ENCODE data around the gene AGTPBP1. TPM values are rescaled to one million over a fixed set of nuclear protein-coding genes. Genes with fewer than 3 reads are reported as not detected.

The AGTPBP1 gene
- total RNA-seq, 1 donor from 2014 or later = 47.0 TPM

DNA sequence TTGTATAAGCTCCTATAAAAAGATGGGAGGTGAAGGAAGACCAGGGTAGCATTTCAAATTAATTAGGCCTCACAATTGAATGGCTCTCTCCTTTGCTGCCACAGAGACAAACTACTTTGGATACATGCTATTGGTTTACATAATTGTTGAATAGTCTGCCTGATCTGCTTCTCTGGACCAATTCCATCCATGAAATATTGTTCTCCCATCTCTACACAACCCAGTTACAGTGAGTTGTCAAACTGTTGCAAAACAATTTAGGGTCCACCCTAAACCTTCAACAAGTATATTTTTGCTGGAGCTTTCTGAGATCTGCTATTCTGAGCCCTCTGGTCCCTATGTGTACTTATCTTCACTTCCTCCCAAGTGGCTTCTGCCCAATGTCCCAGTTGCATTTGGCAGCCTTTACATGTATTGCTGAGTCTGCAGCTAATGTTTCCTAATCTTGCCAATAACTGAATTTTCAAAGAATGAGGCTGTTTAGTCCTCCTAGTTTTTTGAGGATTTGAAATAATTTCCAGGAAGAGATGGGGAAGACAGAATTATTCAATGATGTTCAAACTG is 38.9 kb downstream of the AGTPBP1 start:
- ATAC-seq (peak; percentile 33 to 58), DNase-seq (no peak)
- intact Hi-C loops (cut with DNase I) = no loop called here
- peaks cover 10% of the 10 kb centered on the region for H3K4me1 ChIP-seq
- no peaks in the 10 kb centered on the region for H3K27me3 ChIP-seq (ENCODE audit: low read depth)
- no peak overlapping the region for H3K4me3 ChIP-seq
- no peaks in the 10 kb centered on the region for H3K36me3 ChIP-seq
- no peaks in the 10 kb centered on the region for H3K9me3 ChIP-seq
- H3K27ac ChIP-seq = no peak overlapping the region
- no peak for TF ChIP-seq CTCF (IDR thresholded peaks at IDR 0.05)

DNA sequence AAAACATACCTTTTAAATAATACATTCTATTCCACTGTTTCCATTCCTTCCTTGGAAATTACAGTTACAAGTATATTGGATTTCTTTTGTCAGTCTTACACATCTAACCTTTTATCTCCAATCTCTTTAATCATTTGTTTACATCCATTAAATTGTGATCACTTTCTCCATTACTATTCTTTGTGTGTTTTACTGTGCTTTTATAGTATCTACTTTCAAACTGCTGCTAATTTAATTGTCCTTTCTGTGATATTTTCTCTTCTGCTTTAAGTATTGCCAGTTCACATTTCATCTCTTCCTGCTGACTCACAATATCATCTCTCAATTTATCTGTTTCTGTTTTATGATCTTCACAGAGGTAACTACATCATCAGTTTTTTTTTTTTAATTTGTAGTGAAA is 39.6 kb downstream of the AGTPBP1 start:
- ATAC-seq = no peak
- no peaks in the 10 kb centered on the region for H3K27me3 ChIP-seq (ENCODE audit: low read depth)
- H3K27ac ChIP-seq = no peak overlapping the region
- H3K36me3 ChIP-seq = no peaks in the 10 kb centered on the region
- H3K9me3 ChIP-seq = no peaks in the 10 kb centered on the region
- no peak for DNase-seq
- intact Hi-C loops (cut with DNase I) = no loop called here
- no peak for TF ChIP-seq CTCF (IDR thresholded peaks at IDR 0.05)
- H3K4me1 ChIP-seq = peaks cover 10% of the 10 kb centered on the region
- H3K4me3 ChIP-seq = no peak overlapping the region

- DNase-seq (no peak), ATAC-seq (no peak)
- no peak overlapping the region for H3K4me3 ChIP-seq
- no peaks in the 10 kb centered on the region for H3K27me3 ChIP-seq (ENCODE audit: low read depth)
- H3K27ac ChIP-seq = no peak overlapping the region
- no peaks in the 10 kb centered on the region for H3K9me3 ChIP-seq
- intact Hi-C loops (cut with DNase I) = no loop called here
- no peak for TF ChIP-seq CTCF (IDR thresholded peaks at IDR 0.05)
- peaks cover 10% of the 10 kb centered on the region for H3K4me1 ChIP-seq
- no peaks in the 10 kb centered on the region for H3K36me3 ChIP-seq
Observed at GRCh38 chr9:85700330-85700729, 41.4 kb downstream of the AGTPBP1 start.

- no peaks in the 10 kb centered on the region for H3K36me3 ChIP-seq
- H3K27me3 ChIP-seq (ENCODE audit: low read depth) = no peaks in the 10 kb centered on the region
- H3K9me3 ChIP-seq = no peaks in the 10 kb centered on the region
- DNase-seq = no peak
- intact Hi-C loops (cut with DNase I) = no loop called here
- no peaks in the 10 kb centered on the region for H3K4me1 ChIP-seq
- TF ChIP-seq CTCF (IDR thresholded peaks at IDR 0.05) = no peak
- ATAC-seq = no peak
- H3K27ac ChIP-seq = no peak overlapping the region
- H3K4me3 ChIP-seq = no peak overlapping the region
Observed at GRCh38 chr9:85688361-85688760, 53.4 kb downstream of the AGTPBP1 start.

DNA sequence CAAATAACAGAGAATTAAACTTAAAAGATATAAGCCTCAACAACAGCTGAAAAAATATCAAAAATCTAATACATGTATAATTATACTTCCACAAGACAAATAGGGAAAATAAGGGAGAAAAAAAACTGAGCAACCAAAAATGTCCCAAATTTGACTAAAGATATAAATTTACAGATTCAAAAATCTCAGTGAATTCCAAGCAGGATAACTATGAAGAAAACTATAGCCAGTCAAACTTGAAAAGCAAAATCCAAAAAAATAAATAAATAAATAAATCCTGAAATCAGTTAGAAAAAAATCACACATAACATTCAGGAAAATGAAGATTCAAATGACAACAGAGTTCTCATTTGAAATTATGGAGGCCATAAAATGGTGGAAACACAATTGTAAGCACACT is 56.7 kb downstream of the AGTPBP1 start:
- Histone ChIP-seq H3K4me3 (no peak overlapping the region), H3K9me3 (no peaks in the 10 kb centered on the region), H3K4me1 (no peaks in the 10 kb centered on the region), H3K27me3 (ENCODE audit: low read depth) (no peaks in the 10 kb centered on the region), H3K36me3 (peaks cover 3% of the 10 kb centered on the region), H3K27ac (no peak overlapping the region)
- ATAC-seq (no peak), DNase-seq (no peak)
- TF ChIP-seq CTCF (IDR thresholded peaks at IDR 0.05) = no peak
- intact Hi-C loops (cut with DNase I) = no loop called here

DNA sequence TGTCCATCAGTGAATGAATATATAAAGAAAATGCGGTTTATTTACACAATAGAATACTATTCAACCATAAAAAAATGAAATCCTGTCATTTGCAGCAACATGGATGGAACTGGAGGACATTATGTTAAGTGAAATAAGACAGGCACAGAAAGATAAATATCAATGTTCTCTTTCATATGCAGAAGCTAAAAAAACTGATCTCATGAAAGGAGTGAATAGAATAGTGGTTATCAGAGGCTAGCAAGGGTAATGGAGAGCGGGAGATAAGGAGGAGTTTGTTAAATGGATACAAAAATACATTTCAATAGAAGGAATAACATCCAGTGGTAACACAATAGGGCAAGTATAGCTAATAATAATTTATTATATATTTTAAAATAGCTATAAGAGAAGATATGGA is 65.0 kb downstream of the AGTPBP1 start:
- Histone ChIP-seq H3K36me3 (peaks cover 17% of the 10 kb centered on the region), H3K9me3 (no peaks in the 10 kb centered on the region), H3K4me1 (no peaks in the 10 kb centered on the region), H3K27ac (no peak overlapping the region), H3K4me3 (no peak overlapping the region), H3K27me3 (ENCODE audit: low read depth) (no peaks in the 10 kb centered on the region)
- ATAC-seq (no peak), DNase-seq (no peak)
- intact Hi-C loops (cut with DNase I) = no loop called here
- no peak for TF ChIP-seq CTCF (IDR thresholded peaks at IDR 0.05)

All from lower lobe of right lung (tissue), 2 donors.